Naive thymus-derived CD8-positive, alpha-beta T cell (primary cell): ENCODE measurements around the gene GPC1. TPM values are rescaled to one million over a fixed set of nuclear protein-coding genes. Genes with fewer than 3 reads are reported as not detected.

ENCODE experiments used
- ATAC-seq, 2 donors: fragments of 150-1000 bp; cut with Tn5 transposase in 1 of 2; sonication (Bioruptor Pico), chemical (Tn5 transposase) in 1 of 2; 1 replicate in 1 of 2; 2 replicates in 1 of 2; pipeline ENCODE4 v1.10.0; 2021; ENCODE audit warnings: mild to moderate bottlenecking in 2 of 2, moderate library complexity in 2 of 2
- POLR2A ChIA-PET: fragments of 350-600 bp; sonication (Branson Sonifier 250); formaldehyde crosslinking; loops from one replicate; lab custom pipeline; 2021; ENCODE audit warnings: antibody characterized with exemption; lab: Charles Lee
- DNase-seq, 10 donors: peaks; one replicate each; pipeline versions ENCODE4 v3.0.0 to v3.0.0-alpha.2; 2020 to 2022
- H3K27ac Mint-ChIP-seq, 10 donors: one replicate each; pipeline ENCODE4 v1.8.0; 2020 to 2022; ENCODE audit warnings: mild to moderate bottlenecking in 10 of 10, mixed read lengths in 10 of 10, moderate library complexity in 4 of 10, inconsistent platforms in 1 of 10
- H3K27me3 Mint-ChIP-seq, 5 donors: one replicate each; pipeline ENCODE4 v1.8.0; 2021 to 2022; ENCODE audit warnings: mixed read lengths in 5 of 5
- H3K36me3 Mint-ChIP-seq, 3 donors: one replicate each; pipeline ENCODE4 v1.8.0; 2020 to 2022; ENCODE audit warnings: mixed read lengths in 3 of 3, mild to moderate bottlenecking in 2 of 3, inconsistent platforms in 1 of 3
- H3K4me1 Mint-ChIP-seq, 4 donors: one replicate each; pipeline ENCODE4 v1.8.0; 2021 to 2022; ENCODE audit warnings: mixed read lengths in 4 of 4
- H3K4me3 Mint-ChIP-seq, 10 donors: one replicate each; pipeline ENCODE4 v1.8.0; 2020 to 2022; ENCODE audit warnings: mild to moderate bottlenecking in 10 of 10, mixed read lengths in 10 of 10, moderate library complexity in 6 of 10, inconsistent platforms in 1 of 10
- H3K9me3 Mint-ChIP-seq, 9 donors: one replicate each; pipeline ENCODE4 v1.8.0; 2020 to 2022; ENCODE audit warnings: mixed read lengths in 9 of 9, mild to moderate bottlenecking in 3 of 9, inconsistent platforms in 1 of 9, moderate library complexity in 1 of 9
- polyA plus RNA-seq, 3 donors: library from polyadenylated mRNA; unstranded; fragments of 300-500 nt; fragmentation: Illumina TruSeq; gene quantifications; one replicate each; pipeline ENCODE4 v1.2.3, GENCODE V29; 2021
- total RNA-seq, 8 experiments: library from RNA in 2 of 8; stranded (reverse) in 2 of 8; gene quantifications; one replicate each; pipeline ENCODE4 v1.2.3 and lab custom pipeline; 2021 to 2026

The GPC1 gene
- total and polyA plus RNA-seq, 5 experiments from 2014 or later, result 0.09 to 1.2 (median 0.49) TPM

GRCh38 chr2:240460781-240461431, 25.4 kb downstream of the GPC1 start:
- H3K36me3 Mint-ChIP-seq, result no peaks in the 10 kb centered on the region
- H3K27ac Mint-ChIP-seq, result no peak overlapping the region
- DNase-seq (peak in 2 of 10 donors; percentile 2 to 48), ATAC-seq (no peak)
- H3K4me3 Mint-ChIP-seq, result no peak overlapping the region
- POLR2A ChIA-PET, result no interaction called here
- H3K27me3 Mint-ChIP-seq, result peaks cover 0 to 8% (median 0%) of the 10 kb centered on the region in 5 donors
- no peaks in the 10 kb centered on the region for H3K9me3 Mint-ChIP-seq
- H3K4me1 Mint-ChIP-seq, result peaks cover 0 to 2% (median 0%) of the 10 kb centered on the region in 4 donors

- no peak for ATAC-seq
- peaks cover 0 to 7% (median 0%) of the 10 kb centered on the region in 5 donors for H3K27me3 Mint-ChIP-seq
- no peak overlapping the region for H3K27ac Mint-ChIP-seq
- H3K36me3 Mint-ChIP-seq, result no peaks in the 10 kb centered on the region
- POLR2A ChIA-PET, result no interaction called here
- DNase-seq, result peak in 2 of 10 donors; percentile 3 to 46
- H3K4me1 Mint-ChIP-seq, result peaks cover 0 to 2% (median 0%) of the 10 kb centered on the region in 4 donors
- H3K4me3 Mint-ChIP-seq, result no peak overlapping the region
- no peaks in the 10 kb centered on the region for H3K9me3 Mint-ChIP-seq
Observed at GRCh38 chr2:240461471-240462072, 26.1 kb downstream of the GPC1 start.

GRCh38 chr2:240462073-240462706, 26.7 kb downstream of the GPC1 start:
- ATAC-seq (no peak), DNase-seq (peak in 1 of 10 donors; percentile 3)
- peaks cover 0 to 2% (median 0%) of the 10 kb centered on the region in 4 donors for H3K4me1 Mint-ChIP-seq
- no peaks in the 10 kb centered on the region for H3K36me3 Mint-ChIP-seq
- no peak overlapping the region for H3K4me3 Mint-ChIP-seq
- POLR2A ChIA-PET, result no interaction called here
- H3K9me3 Mint-ChIP-seq, result no peaks in the 10 kb centered on the region
- H3K27ac Mint-ChIP-seq, result no peak overlapping the region
- H3K27me3 Mint-ChIP-seq, result peaks cover 0 to under 1% (median 0%) of the 10 kb centered on the region in 5 donors

GRCh38 chr2:240462707-240463273, 27.3 kb downstream of the GPC1 start:
- ATAC-seq (no peak), DNase-seq (peak in 1 of 10 donors; percentile 13)
- Mint-ChIP-seq H3K27me3 (no peaks in the 10 kb centered on the region), H3K36me3 (no peaks in the 10 kb centered on the region), H3K27ac (no peak overlapping the region), H3K4me3 (no peak overlapping the region), H3K4me1 (peaks cover 0 to 2% (median 0%) of the 10 kb centered on the region in 4 donors), H3K9me3 (no peaks in the 10 kb centered on the region)
- POLR2A ChIA-PET, result no interaction called here

- Mint-ChIP-seq H3K36me3 (no peaks in the 10 kb centered on the region), H3K4me3 (no peak overlapping the region), H3K27ac (peak overlapping the region in 2 of 10 donors; percentile 24 to 60), H3K27me3 (no peaks in the 10 kb centered on the region), H3K4me1 (peaks cover 0 to 2% (median 0%) of the 10 kb centered on the region in 4 donors), H3K9me3 (no peaks in the 10 kb centered on the region)
- POLR2A ChIA-PET, result no interaction called here
- peak in 3 of 10 donors; percentile 2 to 46 (median 16) for DNase-seq
- ATAC-seq, result no peak
Observed at GRCh38 chr2:240463274-240463865, 27.9 kb downstream of the GPC1 start.

- peaks cover 0 to 2% (median 0%) of the 10 kb centered on the region in 4 donors for H3K4me1 Mint-ChIP-seq
- H3K27ac Mint-ChIP-seq, result peak overlapping the region in 2 of 10 donors; percentile 24 to 60
- POLR2A ChIA-PET, result no interaction called here
- no peak for ATAC-seq
- no peaks in the 10 kb centered on the region for H3K36me3 Mint-ChIP-seq
- no peaks in the 10 kb centered on the region for H3K27me3 Mint-ChIP-seq
- DNase-seq, result peak in 2 of 10 donors; percentile 1 to 14
- no peak overlapping the region for H3K4me3 Mint-ChIP-seq
- H3K9me3 Mint-ChIP-seq, result no peaks in the 10 kb centered on the region
Observed at GRCh38 chr2:240463866-240464481, 28.5 kb downstream of the GPC1 start.

- POLR2A ChIA-PET, result no interaction called here
- H3K27ac Mint-ChIP-seq, result peak overlapping the region in 1 of 10 donors; percentile 40
- DNase-seq (peak in 2 of 10 donors; percentile 5 to 14), ATAC-seq (no peak)
- H3K9me3 Mint-ChIP-seq, result peaks cover 0 to under 1% (median 0%) of the 10 kb centered on the region in 9 donors
- H3K4me3 Mint-ChIP-seq, result no peak overlapping the region
- no peaks in the 10 kb centered on the region for H3K27me3 Mint-ChIP-seq
- H3K4me1 Mint-ChIP-seq, result peaks cover 0 to 4% (median 0%) of the 10 kb centered on the region in 4 donors
- H3K36me3 Mint-ChIP-seq, result no peaks in the 10 kb centered on the region
Observed at GRCh38 chr2:240464514-240465241, 29.2 kb downstream of the GPC1 start.

- no peak overlapping the region for H3K4me3 Mint-ChIP-seq
- peaks cover 0 to 2% (median 0%) of the 10 kb centered on the region in 9 donors for H3K9me3 Mint-ChIP-seq
- H3K27me3 Mint-ChIP-seq, result no peaks in the 10 kb centered on the region
- ATAC-seq, result no peak
- H3K27ac Mint-ChIP-seq, result no peak overlapping the region
- POLR2A ChIA-PET, result no interaction called here
- DNase-seq, result peak in 2 of 10 donors; percentile 1 to 62
- peaks cover 0 to 4% (median 0%) of the 10 kb centered on the region in 4 donors for H3K4me1 Mint-ChIP-seq
- H3K36me3 Mint-ChIP-seq, result peaks cover 0 to under 1% (median under 1%) of the 10 kb centered on the region in 3 donors
Observed at GRCh38 chr2:240465268-240465764, 29.9 kb downstream of the GPC1 start.

- no peak overlapping the region for H3K27ac Mint-ChIP-seq
- peaks cover 0 to 7% (median 6%) of the 10 kb centered on the region in 3 donors for H3K36me3 Mint-ChIP-seq
- peaks cover 0 to 4% (median 1%) of the 10 kb centered on the region in 4 donors for H3K4me1 Mint-ChIP-seq
- no peak overlapping the region for H3K4me3 Mint-ChIP-seq
- H3K9me3 Mint-ChIP-seq, result peaks cover 0 to 5% (median 0%) of the 10 kb centered on the region in 9 donors
- POLR2A ChIA-PET, result no interaction called here
- no peaks in the 10 kb centered on the region for H3K27me3 Mint-ChIP-seq
- peak in 2 of 10 donors; percentile 2 to 15 for DNase-seq
- ATAC-seq, result no peak
Observed at GRCh38 chr2:240465765-240466578, 30.5 kb downstream of the GPC1 start.

GRCh38 chr2:240466579-240467148, 31.2 kb downstream of the GPC1 start:
- H3K27me3 Mint-ChIP-seq, result no peaks in the 10 kb centered on the region
- DNase-seq, result peak in 2 of 10 donors; percentile 2 to 16
- no peak overlapping the region for H3K4me3 Mint-ChIP-seq
- POLR2A ChIA-PET, result no interaction called here
- no peak overlapping the region for H3K27ac Mint-ChIP-seq
- peaks cover 0 to 4% (median 1%) of the 10 kb centered on the region in 4 donors for H3K4me1 Mint-ChIP-seq
- peaks cover 0 to 11% (median 7%) of the 10 kb centered on the region in 3 donors for H3K36me3 Mint-ChIP-seq
- no peak for ATAC-seq
- peaks cover 0 to 6% (median 0%) of the 10 kb centered on the region in 9 donors for H3K9me3 Mint-ChIP-seq
